ENCODE data around the gene MRPS26. TPM values are rescaled to one million over a fixed set of nuclear protein-coding genes. Genes with fewer than 3 reads are reported as not detected.
"Not testable (repeated sequence)": the region's sequence is repeated elsewhere in the genome, so short reads cannot be mapped to it uniquely, and the experiment has no call there.

Gene MRPS26
- 48.0 TPM for polyA plus RNA-seq (ENCODE audit: insufficient read length)
- long read RNA-seq, donor 1, transcript MRPS26-201 (4 exons, 1,127 nt) = major isoform, 55 of 87 reads
- long read RNA-seq, donor 1, partial matches to known transcripts = 32 of 87 reads
- long read RNA-seq, donor 1, other reads (novel, unspliced or antisense) = 0 of 87 reads
- long read RNA-seq, donor 2, transcript MRPS26-201 (4 exons, 1,127 nt) = major isoform, 47 of 47 reads
- long read RNA-seq, donor 2, partial matches to known transcripts = 0 of 47 reads
- long read RNA-seq, donor 2, other reads (novel, unspliced or antisense) = 0 of 47 reads
- long read RNA-seq, donor 3, transcript MRPS26-201 (4 exons, 1,127 nt) = major isoform, 38 of 49 reads
- long read RNA-seq, donor 3, partial matches to known transcripts = 11 of 49 reads
- long read RNA-seq, donor 3, other reads (novel, unspliced or antisense) = 0 of 49 reads
- long read RNA-seq, donor 4, partial matches to known transcripts = 6 of 10 reads
- long read RNA-seq, donor 4, other reads (novel, unspliced or antisense) = 0 of 10 reads
- long read RNA-seq, donor 5, transcript MRPS26-201 (4 exons, 1,127 nt) = major isoform, 112 of 133 reads
- long read RNA-seq, donor 5, partial matches to known transcripts = 21 of 133 reads
- long read RNA-seq, donor 5, other reads (novel, unspliced or antisense) = 0 of 133 reads
- long read RNA-seq, donor 6, transcript MRPS26-201 (4 exons, 1,127 nt) = major isoform, 69 of 90 reads
- long read RNA-seq, donor 6, partial matches to known transcripts = 21 of 90 reads
- long read RNA-seq, donor 6, other reads (novel, unspliced or antisense) = 0 of 90 reads
- long read RNA-seq, donor 7, transcript MRPS26-201 (4 exons, 1,127 nt) = major isoform, 70 of 75 reads
- long read RNA-seq, donor 7, partial matches to known transcripts = 5 of 75 reads
- long read RNA-seq, donor 7, other reads (novel, unspliced or antisense) = 0 of 75 reads
- long read RNA-seq, donor 8, transcript MRPS26-201 (4 exons, 1,127 nt) = major isoform, 26 of 33 reads
- long read RNA-seq, donor 8, partial matches to known transcripts = 7 of 33 reads
- long read RNA-seq, donor 8, other reads (novel, unspliced or antisense) = 0 of 33 reads

- DNase-seq = peak; percentile 89
Measured at GRCh38 chr20:3045816-3046676, at the start of gene MRPS26. MRPS26 (plus strand) TSS chr20:3046052; CDS start chr20:3046069, 17 bp downstream.

- no peak for DNase-seq
Measured at GRCh38 chr20:2998728-2999127, 47.1 kb upstream of the MRPS26 start.

GRCh38 chr20:3000852-3001523, 44.9 kb upstream of the MRPS26 start:
- DNase-seq = peak; percentile 43

GRCh38 chr20:3003416-3003815, 42.4 kb upstream of the MRPS26 start:
- no peak for DNase-seq

- no peak for DNase-seq
Measured at GRCh38 chr20:3010985-3011723, 34.7 kb upstream of the MRPS26 start.

GRCh38 chr20:3011752-3012151, 34.1 kb upstream of the MRPS26 start:
- no peak for DNase-seq

GRCh38 chr20:3013771-3014170, 32.1 kb upstream of the MRPS26 start:
- no peak for DNase-seq

GRCh38 chr20:3014179-3014578, 31.7 kb upstream of the MRPS26 start:
- no peak for DNase-seq

GRCh38 chr20:3014662-3015061, 31.2 kb upstream of the MRPS26 start:
- DNase-seq = no peak

GRCh38 chr20:3015302-3015701, 30.6 kb upstream of the MRPS26 start:
- not testable (repeated sequence) for DNase-seq

GRCh38 chr20:3021327-3021726, 24.5 kb upstream of the MRPS26 start:
- no peak for DNase-seq

GRCh38 chr20:3021777-3022176, 24.1 kb upstream of the MRPS26 start:
- DNase-seq = no peak

GRCh38 chr20:3022559-3023490, 23.0 kb upstream of the MRPS26 start:
- DNase-seq = not testable (repeated sequence)

GRCh38 chr20:3027987-3028386, 17.9 kb upstream of the MRPS26 start:
- no peak for DNase-seq

GRCh38 chr20:3031524-3032147, 14.2 kb upstream of the MRPS26 start:
- no peak for DNase-seq

GRCh38 chr20:3032624-3033023, 13.2 kb upstream of the MRPS26 start:
- no peak for DNase-seq

GRCh38 chr20:3037654-3038053, 8.2 kb upstream of the MRPS26 start:
- no peak for DNase-seq

- DNase-seq = no peak
Measured at GRCh38 chr20:3038454-3038853, 7.4 kb upstream of the MRPS26 start.

GRCh38 chr20:3039426-3039825, 6.4 kb upstream of the MRPS26 start:
- DNase-seq = no peak

Measured in left kidney (tissue), 8 donors.